HepG2 (cell line): ENCODE measurements around the gene GLB1L3. TPM values are rescaled to one million over a fixed set of nuclear protein-coding genes. Genes with fewer than 3 reads are reported as not detected.

Source experiments
- AHR ChIP-seq: IDR thresholded peaks from 2 replicates; pipeline ENCODE4 v1.6.1; 2018; ENCODE audit warnings: missing genetic modification reagents, missing compliant biosample characterization
- BHLHE40 ChIP-seq: IDR thresholded peaks from 2 replicates; pipeline ENCODE4 v1.6.1; 2011; ENCODE audit warnings: low read length, improper control_type of control experiment
- BRCA1 ChIP-seq: sonication (generic); formaldehyde crosslinking; IDR thresholded peaks from 2 replicates; pipeline ENCODE4 v1.4.0; 2020; ENCODE audit warnings: missing genetic modification reagents
- E2F2 ChIP-seq: sonication (generic); formaldehyde crosslinking; IDR thresholded peaks from 2 replicates; pipeline ENCODE4 v1.4.0; 2020; ENCODE audit warnings: missing genetic modification reagents, borderline replicate concordance
- FOSL1 ChIP-seq: sonication (generic); formaldehyde crosslinking; IDR thresholded peaks from 2 replicates; pipeline ENCODE4 v1.9.0; 2021; ENCODE audit warnings: missing genetic modification reagents, borderline replicate concordance
- HIVEP1 ChIP-seq: sonication (generic); formaldehyde crosslinking; IDR thresholded peaks from 2 replicates; pipeline ENCODE4 v1.4.0; 2020; ENCODE audit warnings: mild to moderate bottlenecking, missing genetic modification reagents
- HMG20A ChIP-seq: IDR thresholded peaks from 2 replicates; pipeline ENCODE4 v1.6.1; 2016; ENCODE audit warnings: borderline replicate concordance
- HNRNPH1 ChIP-seq: fragments of 200-400 bp; formaldehyde crosslinking; optimal IDR thresholded peaks from 2 replicates; pipeline ENCODE3; 2017; ENCODE audit warnings: mild to moderate bottlenecking, low read depth, low read length
- MBNL3 ChIP-seq: fragments of 250-450 bp; sonication (Bioruptor Pico); conservative IDR thresholded peaks from 2 replicates; pipeline ENCODE4 v1.8.0; 2022; ENCODE audit warnings: mild to moderate bottlenecking, inconsistent platforms
- MLLT10 ChIP-seq: sonication (generic); formaldehyde crosslinking; IDR thresholded peaks from 2 replicates; pipeline ENCODE4 v1.4.0; 2020; ENCODE audit warnings: missing genetic modification reagents
- MXI1 ChIP-seq: IDR thresholded peaks from 3 replicates; pipeline ENCODE4 v1.6.1; 2012; ENCODE audit warnings: low read depth, low read length, inconsistent platforms, borderline replicate concordance
- MYPOP ChIP-seq: sonication (generic); formaldehyde crosslinking; IDR thresholded peaks from 2 replicates; pipeline ENCODE4 v1.8.1; 2023; ENCODE audit warnings: mild to moderate bottlenecking, moderate library complexity, missing genetic modification reagents
- RBFOX2 ChIP-seq: fragments of 200-400 bp; formaldehyde crosslinking; IDR thresholded peaks from 2 replicates; pipeline ENCODE4 v1.6.1; 2017; ENCODE audit warnings: low read depth, mild to moderate bottlenecking, low read length
- SP1 ChIP-seq, 2 experiments: fragments of 450-650 bp in 1 of 2; sonication (generic) in 1 of 2; formaldehyde crosslinking in 1 of 2; IDR thresholded peaks; 2 replicates each; pipeline versions ENCODE4 v1.4.0 to v1.6.1; 2016 to 2020; ENCODE audit warnings: missing genetic modification reagents in 1 of 2
- THAP9 ChIP-seq: sonication (generic); formaldehyde crosslinking; IDR thresholded peaks from 2 replicates; pipeline ENCODE4; 2020; ENCODE audit warnings: missing genetic modification reagents, mild to moderate bottlenecking, borderline replicate concordance
- ZBTB26 ChIP-seq: IDR thresholded peaks from 2 replicates; pipeline ENCODE4 v1.6.1; 2016; ENCODE audit warnings: missing compliant biosample characterization, missing genetic modification reagents, borderline replicate concordance
- ZFP36L1 ChIP-seq: sonication (generic); formaldehyde crosslinking; IDR thresholded peaks from 2 replicates; pipeline ENCODE4 v1.8.0; 2022; ENCODE audit warnings: mild to moderate bottlenecking, missing genetic modification reagents, moderate library complexity
- ZNF282 ChIP-seq: fragments of 450-650 bp; IDR thresholded peaks from 2 replicates; pipeline ENCODE4 v1.6.1; 2018; ENCODE audit not compliant: partially characterized antibody
- ZNF337 ChIP-seq: sonication (generic); formaldehyde crosslinking; IDR thresholded peaks from 2 replicates; pipeline ENCODE4 v1.5.1; 2020; ENCODE audit warnings: missing genetic modification reagents, low read depth, mild to moderate bottlenecking, borderline replicate concordance
- ZNF614 ChIP-seq: IDR thresholded peaks from 2 replicates; pipeline ENCODE4 v1.6.1; 2018; ENCODE audit warnings: missing biosample characterization, missing genetic modification reagents, inconsistent platforms, borderline replicate concordance
- ZNF781 ChIP-seq: sonication (generic); formaldehyde crosslinking; IDR thresholded peaks from 2 replicates; pipeline ENCODE4 v1.5.1; 2020; ENCODE audit warnings: borderline replicate concordance, mild to moderate bottlenecking, missing genetic modification reagents; ENCODE audit errors: not compliant biosample characterization
- ZNF788 ChIP-seq: sonication (generic); formaldehyde crosslinking; IDR thresholded peaks from 2 replicates; pipeline ENCODE4 v1.5.0; 2020; ENCODE audit warnings: mild to moderate bottlenecking, missing genetic modification reagents, borderline replicate concordance
- polyA plus RNA-seq, 8 experiments: library from polyadenylated mRNA; depleted of rRNA in 3 of 8; stranded (reverse) in 7 of 8; unstranded in 1 of 8; fragments of >200 nt; fragmentation: Illumina TruSeq in 4 of 8; extraction: Trizol in 4 of 8; gene quantifications; 2 replicates each; pipeline versions ENCODE4 v1.2.1 to v1.2.3, GENCODE V29; 2011 to 2016; ENCODE audit warnings: low read depth in 4 of 8, missing spikeins in 1 of 8, mixed read lengths in 1 of 8; ENCODE audit not compliant: insufficient read depth in 1 of 8
- total RNA-seq, 5 experiments: library from RNA; depleted of rRNA; stranded (reverse); fragments of >200 nt; fragmentation: Illumina TruSeq; extraction: Trizol; gene quantifications; 2 replicates each; pipeline ENCODE4 v1.2.3, GENCODE V29; 2016; ENCODE audit warnings: low read depth in 1 of 5

The GLB1L3 gene
- total and polyA plus RNA-seq, 2 of the 13 experiments (the other 11 are each of a cell fraction or from before 2014, with no cell fraction given) = not detected

GRCh38 chr11:134360050-134360835, 84.1 kb downstream of the GLB1L3 start (continued):
- no peak for TF ChIP-seq MLLT10 (CRISPR knock-in tag)
- TF ChIP-seq ZNF282 = no peak
- no peak for TF ChIP-seq MBNL3 (CRISPR knock-in tag)
- TF ChIP-seq E2F2 (CRISPR knock-in tag) = no peak
- no peak for TF ChIP-seq HNRNPH1
- TF ChIP-seq ZNF781 = no peak
- 0 out of 2 replicates have a peak, but pooled peaks have one; percentile 60 for TF ChIP-seq BRCA1 (CRISPR knock-in tag)
- no peak for TF ChIP-seq SP1 (IDR thresholded peaks at IDR 0.05)
- TF ChIP-seq SP1 (CRISPR knock-in tag; IDR thresholded peaks at IDR 0.05) = no peak
- TF ChIP-seq ZNF337 = 0 out of 2 replicates have a peak, but pooled peaks have one; percentile 52
- peak; percentile 58; the same call in 1 of the 3 replicates for TF ChIP-seq MXI1
- peak; percentile 52; the same call in 1 of the 2 replicates for TF ChIP-seq BHLHE40
- TF ChIP-seq HMG20A (CRISPR knock-in tag) = no peak
- peak; percentile 32; the same call in 1 of the 2 replicates for TF ChIP-seq ZNF614 (CRISPR knock-in tag)
- TF ChIP-seq AHR = no peak
- TF ChIP-seq ZBTB26 (CRISPR knock-in tag) = no peak
- TF ChIP-seq ZNF788 = peak; percentile 52; the same call in 1 of the 2 replicates
- TF ChIP-seq MYPOP (CRISPR knock-in tag) = 0 out of 2 replicates have a peak, but pooled peaks have one; percentile 41
- TF ChIP-seq ZFP36L1 (CRISPR knock-in tag) = no peak
- TF ChIP-seq FOSL1 (CRISPR knock-in tag) = no peak
- TF ChIP-seq RBFOX2 = no peak
- TF ChIP-seq THAP9 (CRISPR knock-in tag) = peak; percentile 29; the same call in 1 of the 2 replicates
- TF ChIP-seq HIVEP1 (CRISPR knock-in tag) = no peak
